GM12878 (cell line): ENCODE data around the gene PNMA6E. TPM values are rescaled to one million over a fixed set of nuclear protein-coding genes. Genes with fewer than 3 reads are reported as not detected.

Experiments used
- ATAC-seq: fragments of 200-7000 bp; cut with Tn5 transposase; 3 replicates; pipeline ENCODE4 v1.9.1; 2020; ENCODE audit warnings: mild to moderate bottlenecking, moderate library complexity
- Bru-seq: library from RNA; stranded (reverse); fragments of 400-500 nt; gene quantifications from one replicate; lab custom pipeline; 2021; lab: Mats Ljungman, UMichigan
- BruChase-seq, 2 experiments: library from RNA; stranded (reverse); fragments of 400-500 nt; gene quantifications; one replicate each; lab custom pipeline; 2021; lab: Mats Ljungman, UMichigan
- BruUV-seq: library from RNA; stranded (reverse); fragments of 400-500 nt; replicated peaks from 2 replicates; lab custom pipeline; 2021; lab: Mats Ljungman, UMichigan
- CTCF ChIA-PET: fragments of 300-600 bp; sonication (Branson Sonifier 250); formaldehyde crosslinking; extraction: SDS; loops from one replicate; lab custom pipeline; 2021; ENCODE audit warnings: inconsistent platforms; lab: Yijun Ruan, JAX
- POLR2A ChIA-PET: fragments of 350-600 bp; formaldehyde crosslinking; extraction: SDS; loops from one replicate; lab custom pipeline; 2021; ENCODE audit warnings: inconsistent platforms; lab: Charles Lee
- RAD21 ChIA-PET: fragments of 300-600 bp; sonication (Branson Sonifier 250); formaldehyde crosslinking; loops from one replicate; lab custom pipeline; 2023; ENCODE audit warnings: antibody characterized with exemption; ENCODE audit not compliant: unreplicated experiment; lab: Charles Lee
- SMC1A ChIA-PET: fragments of 300-600 bp; sonication (Branson Sonifier 250); formaldehyde crosslinking; loops from one replicate; lab custom pipeline; 2023; ENCODE audit not compliant: unreplicated experiment, uncharacterized antibody; lab: Charles Lee
- DNase-seq: peaks from one replicate; pipeline ENCODE4 v3.0.0-alpha.2; 2011; ENCODE audit warnings: low read depth, low spot score
- FAIRE-seq: peaks from 3 replicates; lab custom pipeline; 2011; peaks lifted over from hg19 to GRCh38; lab: Jason Lieb, UNC
- H2AFZ ChIP-seq: 2 replicates; pipeline ENCODE4 v1.6.0; 2011; ENCODE audit warnings: low read depth, low read length, control low read depth; ENCODE audit not compliant: control insufficient read depth
- H3K27ac ChIP-seq: 2 replicates; pipeline ENCODE4 v1.5.1; 2011; ENCODE audit warnings: control low read depth; ENCODE audit not compliant: control insufficient read depth, insufficient read depth
- H3K27me3 ChIP-seq, 2 experiments: replicated peaks in 1 of 2; 2 replicates each; pipeline versions ENCODE4 v1.6.0 to v1.6.1; 2011; ENCODE audit warnings: low read length in 1 of 2; ENCODE audit not compliant: control insufficient read depth in 2 of 2, insufficient read depth in 2 of 2
- H3K36me3 ChIP-seq, 2 experiments: 2 replicates each; pipeline ENCODE4 v1.5.1; 2011; ENCODE audit warnings: low read length in 1 of 2; ENCODE audit not compliant: control insufficient read depth in 2 of 2, insufficient read depth in 2 of 2
- H3K4me1 ChIP-seq: 2 replicates; pipeline ENCODE4 v1.6.1; 2011; ENCODE audit warnings: mild to moderate bottlenecking, low read length, moderate library complexity, mixed read lengths; ENCODE audit not compliant: control insufficient read depth, insufficient read depth
- H3K4me2 ChIP-seq: 2 replicates; pipeline ENCODE4 v1.6.0; 2011; ENCODE audit warnings: control low read depth; ENCODE audit not compliant: control insufficient read depth, insufficient read depth
- H3K4me3 ChIP-seq: fragments of 200-600 bp; sonication (generic); 2 replicates; pipeline ENCODE4 v1.5.1; 2016
- H3K79me2 ChIP-seq: 2 replicates; pipeline ENCODE4 v1.6.0; 2011; ENCODE audit warnings: low read length; ENCODE audit not compliant: control insufficient read depth, insufficient read depth
- H3K9ac ChIP-seq: 2 replicates; pipeline ENCODE4 v1.8.0; 2011; ENCODE audit warnings: low read length, control low read depth, mixed read lengths; ENCODE audit not compliant: control insufficient read depth, insufficient read depth
- H3K9me3 ChIP-seq: replicated peaks from 3 replicates; pipeline ENCODE4 v1.5.1; 2011; ENCODE audit warnings: mild to moderate bottlenecking, low read length; ENCODE audit not compliant: control insufficient read depth, insufficient read depth
- H4K20me1 ChIP-seq: 2 replicates; pipeline ENCODE4 v1.6.0; 2011; ENCODE audit not compliant: control insufficient read depth, insufficient read depth
- ATF2 ChIP-seq: IDR thresholded peaks from 2 replicates; pipeline ENCODE4 v1.6.1; 2012; ENCODE audit warnings: low read length, inconsistent platforms
- BCL3 ChIP-seq: IDR thresholded peaks from 2 replicates; pipeline ENCODE4 v1.6.1; 2011; ENCODE audit warnings: borderline replicate concordance, low read depth, mild to moderate bottlenecking, moderate library complexity, low read length; ENCODE audit not compliant: insufficient read depth, poor library complexity, severe bottlenecking
- CHD2 ChIP-seq: IDR thresholded peaks from 2 replicates; pipeline ENCODE4 v1.6.1; 2011; ENCODE audit warnings: low read depth, low read length, improper control_type of control experiment, borderline replicate concordance
- JUND ChIP-seq: IDR thresholded peaks from 2 replicates; pipeline ENCODE4 v1.6.1; 2012; ENCODE audit warnings: low read depth, mild to moderate bottlenecking, low read length, improper control_type of control experiment, moderate library complexity
- PRDM15 ChIP-seq: fragments of 450-650 bp; formaldehyde crosslinking; IDR thresholded peaks from 2 replicates; pipeline ENCODE4 v1.4.0; 2020; ENCODE audit warnings: mild to moderate bottlenecking, moderate library complexity
- RFX5 ChIP-seq: IDR thresholded peaks from 2 replicates; pipeline ENCODE4 v1.6.1; 2011; ENCODE audit warnings: low read depth, low read length, improper control_type of control experiment
- YBX1 ChIP-seq: fragments of 450-650 bp; IDR thresholded peaks from 2 replicates; pipeline ENCODE4 v1.6.1; 2016; ENCODE audit warnings: antibody characterized with exemption
- ZNF592 ChIP-seq: fragments of 450-650 bp; IDR thresholded peaks from 2 replicates; pipeline ENCODE4 v1.6.1; 2017; ENCODE audit warnings: mild to moderate bottlenecking, moderate library complexity
- ZSCAN29 ChIP-seq: fragments of 450-650 bp; IDR thresholded peaks from 2 replicates; pipeline ENCODE4 v1.6.1; 2017; ENCODE audit warnings: mild to moderate bottlenecking, moderate library complexity
- WGBS: methylation state at CpG from one replicate; pipeline ENCODE4 v1.1.6; 2016; ENCODE audit warnings: low lambda C conversion rate; ENCODE audit not compliant: insufficient replicate concordance, insufficient coverage; ENCODE audit errors: missing lambda C conversion rate; 5-methylcytosine and 5-hydroxymethylcytosine counted together
- in situ Hi-C: fragments of 300-500 bp; cut with MboI; formaldehyde crosslinking; loops from 9 replicates; pipeline ENCODE4 v1.14.3; 2018; ENCODE audit warnings: mixed read lengths
- intact Hi-C: fragments of 100-400 bp; cut with micrococcal nuclease; formaldehyde crosslinking; loops from one replicate; pipeline ENCODE4 v1.14.2; 2022; ENCODE audit not compliant: unreplicated experiment
- long read RNA-seq, 2 experiments: library from polyadenylated mRNA; unstranded; transcript quantifications; one replicate each; pipeline ENCODE4 v2.0.0, GENCODE V29; 2019 to 2020
- polyA minus RNA-seq, 3 experiments: library from RNA; depleted of rRNA, polyadenylated mRNA; stranded (reverse); fragments of >200 nt; gene quantifications; 2 replicates each; pipeline ENCODE4 v1.2.3, GENCODE V29; 2011
- polyA plus RNA-seq, 11 experiments: library from polyadenylated mRNA; depleted of rRNA in 4 of 11; unstranded in 6 of 11; stranded (reverse) in 5 of 11; fragments of >200 nt; fragmentation: Nextera tagmentation in 4 of 11; fragmentation: Illumina TruSeq in 1 of 11; extraction: Ambion mirVana in 4 of 11; extraction: Trizol in 1 of 11; gene quantifications; 1 replicate in 1 of 11; 2 replicates in 10 of 11; pipeline versions ENCODE4 v1.2.1 to v1.2.3, GENCODE V29; 2011 to 2016; ENCODE audit warnings: inconsistent platforms in 2 of 11, missing spikeins in 2 of 11, low read depth in 1 of 11
- total RNA-seq, 4 experiments: library from RNA; depleted of rRNA in 3 of 4; stranded (reverse); fragments of >200 nt in 3 of 4; fragmentation: Illumina TruSeq in 1 of 4; extraction: Trizol in 1 of 4; gene quantifications; 2 replicates each; pipeline versions ENCODE4 v1.2.1 to v1.2.3, GENCODE V29; 2013 to 2021

PNMA6E gene
- not detected in 2 replicates for total RNA-seq (2013; cell fraction: nucleolus; rRNA removed)
- total RNA-seq (2014; rRNA removed) (not detected in 2 replicates), total RNA-seq (2014; rRNA removed; fragmentation: Illumina TruSeq; extraction: Trizol) (not detected in 2 replicates), total RNA-seq (2021) (not detected in 2 replicates), polyA plus RNA-seq (2011; rRNA removed) (not detected in 2 replicates), polyA plus RNA-seq (2014; fragmentation: Illumina TruSeq; extraction: Trizol) (not detected in 2 replicates), polyA plus RNA-seq (2014; fragmentation: Nextera tagmentation; extraction: Ambion mirVana) (not detected), polyA plus RNA-seq (2014; rRNA removed) (not detected in 2 replicates), polyA plus RNA-seq (2016; fragmentation: Nextera tagmentation; extraction: Ambion mirVana) (not detected), polyA minus RNA-seq (2011; rRNA and poly(A)+ RNA removed) (not detected in 2 replicates), Bru-seq, nascent RNA (not detected), BruChase-seq, experiment 1, labeled RNA remaining after a 6-hour chase (percentile 12 among the genes with signal in this experiment), BruChase-seq, experiment 2, labeled RNA remaining after a 2-hour chase (not detected)
- polyA plus RNA-seq (2011; ENCODE audit: low read depth) = not detected
- not detected in 2 replicates for polyA plus RNA-seq (2011; cell fraction: cytosol; rRNA removed)
- not detected in 2 replicates for polyA plus RNA-seq (2011; cell fraction: nucleus; rRNA removed)
- polyA plus RNA-seq (2012) = not detected in 2 replicates
- not detected in 2 replicates for polyA minus RNA-seq (2011; cell fraction: cytosol; rRNA and poly(A)+ RNA removed)
- not detected in 2 replicates for polyA minus RNA-seq (2011; cell fraction: nucleus; rRNA and poly(A)+ RNA removed)
- long read RNA-seq, experiment 1 = 0 reads
- long read RNA-seq, experiment 2 = 0 reads

GRCh38 chrX:153401133-153401764 lies at the start of gene PNMA6E:
Gene PNMA6E, minus strand, starts transcription at chrX:153401350. Its CDS starts 2,501 bp downstream, at chrX:153398849.
- Histone ChIP-seq H3K4me2 (no peak within 1 kb of the TSS), H3K79me2 (no peaks in the 10 kb centered on the region), H4K20me1 (no peaks in the 10 kb centered on the region), H3K36me3 (no peaks in the 10 kb centered on the region), H3K4me1 (no peaks in the 10 kb centered on the region), H3K27me3 (no peaks in the 10 kb centered on the region), H3K9ac (no peak within 1 kb of the TSS), H3K4me3 (no peak within 1 kb of the TSS), H2AFZ (no peak within 1 kb of the TSS), H3K27ac (no peak within 1 kb of the TSS), H3K9me3 (no peaks in the 10 kb centered on the region; the same call in 2 of the 3 replicates)
- no TSS peak for BruUV-seq
- FAIRE-seq (no peak), ATAC-seq (no peak), DNase-seq (no peak)
- intact Hi-C loops = no loop called here
- ChIA-PET POLR2A (interaction anchor here (0.6 kb wide), 1 partner anchor 106 kb away, joined by 4 read pairs; no protein-coding TSS in a partner anchor), CTCF (no interaction called here), RAD21 (no interaction called here), SMC1A (no interaction called here)
- 85% methylated on average over 29 of the region's 29 CpGs for WGBS
- in situ Hi-C loops = no loop called here
- TF ChIP-seq RFX5 (no peak), YBX1 (no peak), PRDM15 (CRISPR knock-in tag) (no peak), ATF2 (no peak), CHD2 (no peak), ZNF592 (no peak), JUND (no peak), BCL3 (no peak), ZSCAN29 (no peak)
